ENCODE data around the gene CYP46A1. TPM values are rescaled to one million over a fixed set of nuclear protein-coding genes. Genes with fewer than 3 reads are reported as not detected.

The CYP46A1 gene
- total and polyA plus RNA-seq, 4 donors: 0.14 to 0.92 (median 0.48) TPM

DNA sequence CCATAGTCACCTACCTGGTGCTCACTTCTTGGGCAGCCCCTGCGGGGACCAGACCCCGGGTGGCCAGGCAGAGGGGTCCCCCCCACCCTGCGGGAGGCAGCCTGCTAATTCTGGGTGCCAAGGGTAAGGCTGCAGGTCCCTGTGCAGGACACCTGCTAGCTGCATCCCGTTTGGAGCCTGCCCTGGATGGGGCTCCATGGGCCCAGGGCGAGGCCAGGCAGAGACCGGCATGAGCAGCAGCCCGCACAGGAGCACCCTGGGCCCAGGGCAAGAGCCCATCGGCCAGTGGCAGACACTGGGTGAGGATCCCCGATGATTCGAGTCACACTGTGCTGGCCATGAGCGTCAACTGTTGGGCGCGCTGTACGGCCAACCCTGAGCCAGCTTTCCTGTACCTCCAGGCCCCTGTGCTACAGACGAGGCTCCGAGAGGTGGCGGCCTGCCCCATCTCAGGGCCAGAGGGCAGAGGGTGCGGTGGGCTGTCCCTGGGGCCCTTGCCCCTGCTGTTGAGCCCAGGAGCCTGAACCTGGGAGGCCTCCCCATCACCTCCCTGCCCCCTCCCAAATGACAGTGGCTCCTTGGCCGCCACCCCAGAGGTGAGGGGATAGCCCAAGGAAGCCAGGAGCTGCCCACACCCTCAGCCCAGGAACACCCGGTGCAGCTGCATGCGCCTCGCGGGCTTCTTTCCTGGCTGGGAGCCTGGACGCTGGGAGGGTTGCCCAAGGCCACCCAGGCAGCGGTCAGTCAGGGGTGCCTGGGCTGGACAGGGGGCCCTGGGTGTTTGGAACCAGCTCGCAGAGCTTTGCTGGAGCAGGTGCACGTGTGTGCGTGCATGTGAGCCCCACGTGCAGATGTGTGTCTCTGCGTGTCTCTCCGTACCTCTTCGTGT, 47.7 kb downstream of the CYP46A1 start (continued):
- TF ChIP-seq, protein P1, sequence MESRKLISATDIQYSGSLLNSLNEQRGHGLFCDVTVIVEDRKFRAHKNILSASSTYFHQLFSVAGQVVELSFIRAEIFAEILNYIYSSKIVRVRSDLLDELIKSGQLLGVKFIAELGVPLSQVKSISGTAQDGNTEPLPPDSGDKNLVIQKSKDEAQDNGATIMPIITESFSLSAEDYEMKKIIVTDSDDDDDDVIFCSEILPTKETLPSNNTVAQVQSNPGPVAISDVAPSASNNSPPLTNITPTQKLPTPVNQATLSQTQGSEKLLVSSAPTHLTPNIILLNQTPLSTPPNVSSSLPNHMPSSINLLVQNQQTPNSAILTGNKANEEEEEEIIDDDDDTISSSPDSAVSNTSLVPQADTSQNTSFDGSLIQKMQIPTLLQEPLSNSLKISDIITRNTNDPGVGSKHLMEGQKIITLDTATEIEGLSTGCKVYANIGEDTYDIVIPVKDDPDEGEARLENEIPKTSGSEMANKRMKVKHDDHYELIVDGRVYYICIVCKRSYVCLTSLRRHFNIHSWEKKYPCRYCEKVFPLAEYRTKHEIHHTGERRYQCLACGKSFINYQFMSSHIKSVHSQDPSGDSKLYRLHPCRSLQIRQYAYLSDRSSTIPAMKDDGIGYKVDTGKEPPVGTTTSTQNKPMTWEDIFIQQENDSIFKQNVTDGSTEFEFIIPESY (IDR thresholded peaks at IDR 0.05): no peak
- TF ChIP-seq RXRA (IDR thresholded peaks at IDR 0.05) (no peak), HNF4G (IDR thresholded peaks at IDR 0.05) (no peak), FOXA2 (IDR thresholded peaks at IDR 0.05) (no peak), EGR1 (IDR thresholded peaks at IDR 0.05; ENCODE audit: low read depth in 2 of 2) (no peak)
- TF ChIP-seq, protein P2, sequence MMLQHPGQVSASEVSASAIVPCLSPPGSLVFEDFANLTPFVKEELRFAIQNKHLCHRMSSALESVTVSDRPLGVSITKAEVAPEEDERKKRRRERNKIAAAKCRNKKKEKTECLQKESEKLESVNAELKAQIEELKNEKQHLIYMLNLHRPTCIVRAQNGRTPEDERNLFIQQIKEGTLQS (IDR thresholded peaks at IDR 0.05): no peak

DNA sequence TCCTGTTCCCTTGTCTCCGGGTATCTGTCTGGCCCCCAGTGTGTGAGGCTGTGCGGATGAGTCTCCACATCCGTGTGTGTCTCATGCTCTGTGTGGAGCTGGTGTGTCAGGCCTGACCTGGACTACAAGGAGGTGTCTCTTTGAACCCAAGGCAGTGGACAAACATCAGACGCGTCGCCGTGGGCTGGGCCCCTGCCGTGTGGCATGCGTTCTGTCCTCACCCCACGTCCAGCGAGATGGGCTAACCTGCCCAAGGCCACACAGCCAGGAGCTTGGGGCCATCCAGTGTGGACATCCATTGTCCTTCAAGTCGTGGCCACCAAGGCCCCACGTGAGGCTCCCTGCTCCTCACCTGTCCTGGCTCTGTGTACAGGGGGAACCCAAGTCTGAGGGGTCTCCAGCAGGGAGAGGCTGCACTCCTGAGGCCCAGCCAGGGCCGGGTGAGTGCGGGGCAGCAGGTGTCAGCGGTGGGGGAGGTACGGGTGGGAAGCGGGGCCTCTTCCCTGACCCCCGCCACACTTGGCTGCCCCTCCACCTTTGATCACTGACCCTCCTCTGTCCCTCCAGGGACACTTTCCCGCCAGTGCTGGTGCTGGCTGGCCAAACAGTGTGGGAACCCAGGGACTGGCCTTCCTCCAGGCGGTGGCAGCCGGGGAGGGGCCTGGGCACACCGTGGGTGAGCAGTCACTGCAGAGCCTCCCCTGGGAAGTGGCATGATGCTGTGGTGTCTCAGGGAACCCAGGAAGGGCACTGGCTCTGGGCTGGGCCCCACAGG, 48.5 kb downstream of the CYP46A1 start:
- TF ChIP-seq JUND (IDR thresholded peaks at IDR 0.05): no peak
- no peak for TF ChIP-seq HNF4A (conservative IDR thresholded peaks at IDR 0.05)
- TF ChIP-seq, protein P3, sequence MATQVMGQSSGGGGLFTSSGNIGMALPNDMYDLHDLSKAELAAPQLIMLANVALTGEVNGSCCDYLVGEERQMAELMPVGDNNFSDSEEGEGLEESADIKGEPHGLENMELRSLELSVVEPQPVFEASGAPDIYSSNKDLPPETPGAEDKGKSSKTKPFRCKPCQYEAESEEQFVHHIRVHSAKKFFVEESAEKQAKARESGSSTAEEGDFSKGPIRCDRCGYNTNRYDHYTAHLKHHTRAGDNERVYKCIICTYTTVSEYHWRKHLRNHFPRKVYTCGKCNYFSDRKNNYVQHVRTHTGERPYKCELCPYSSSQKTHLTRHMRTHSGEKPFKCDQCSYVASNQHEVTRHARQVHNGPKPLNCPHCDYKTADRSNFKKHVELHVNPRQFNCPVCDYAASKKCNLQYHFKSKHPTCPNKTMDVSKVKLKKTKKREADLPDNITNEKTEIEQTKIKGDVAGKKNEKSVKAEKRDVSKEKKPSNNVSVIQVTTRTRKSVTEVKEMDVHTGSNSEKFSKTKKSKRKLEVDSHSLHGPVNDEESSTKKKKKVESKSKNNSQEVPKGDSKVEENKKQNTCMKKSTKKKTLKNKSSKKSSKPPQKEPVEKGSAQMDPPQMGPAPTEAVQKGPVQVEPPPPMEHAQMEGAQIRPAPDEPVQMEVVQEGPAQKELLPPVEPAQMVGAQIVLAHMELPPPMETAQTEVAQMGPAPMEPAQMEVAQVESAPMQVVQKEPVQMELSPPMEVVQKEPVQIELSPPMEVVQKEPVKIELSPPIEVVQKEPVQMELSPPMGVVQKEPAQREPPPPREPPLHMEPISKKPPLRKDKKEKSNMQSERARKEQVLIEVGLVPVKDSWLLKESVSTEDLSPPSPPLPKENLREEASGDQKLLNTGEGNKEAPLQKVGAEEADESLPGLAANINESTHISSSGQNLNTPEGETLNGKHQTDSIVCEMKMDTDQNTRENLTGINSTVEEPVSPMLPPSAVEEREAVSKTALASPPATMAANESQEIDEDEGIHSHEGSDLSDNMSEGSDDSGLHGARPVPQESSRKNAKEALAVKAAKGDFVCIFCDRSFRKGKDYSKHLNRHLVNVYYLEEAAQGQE (IDR thresholded peaks at IDR 0.05): no peak
- TF ChIP-seq TAF1 (conservative IDR thresholded peaks at IDR 0.05): no peak
- TF ChIP-seq, protein P2 (IDR thresholded peaks at IDR 0.05): no peak
- TF ChIP-seq HNF4G (IDR thresholded peaks at IDR 0.05): no peak
- no peak for TF ChIP-seq RXRA (IDR thresholded peaks at IDR 0.05)
- TF ChIP-seq FOXA1 (IDR thresholded peaks at IDR 0.05): no peak
- TF ChIP-seq, protein P1 (IDR thresholded peaks at IDR 0.05): no peak
- TF ChIP-seq RAD21 (IDR thresholded peaks at IDR 0.05): no peak
- TF ChIP-seq EGR1 (IDR thresholded peaks at IDR 0.05; ENCODE audit: low read depth in 2 of 2): no peak
- TF ChIP-seq SP1 (IDR thresholded peaks at IDR 0.05): no peak
- no peak for TF ChIP-seq FOXA2 (IDR thresholded peaks at IDR 0.05)
- no peak for TF ChIP-seq GABPA (IDR thresholded peaks at IDR 0.05 in 1 of 2, conservative IDR thresholded peaks at IDR 0.05 in 1 of 2)
- Histone ChIP-seq H3K4me1 (ENCODE audit: control insufficient read depth in 4 of 4, insufficient read depth in 4 of 4, low read length in 3 of 4) (peaks cover 3 to 48% (median 8%) of the 10 kb centered on the region in 4 donors), H3K36me3 (ENCODE audit: control insufficient read depth in 4 of 4, insufficient read depth in 3 of 4, low read depth in 1 of 4, low read length in 3 of 4) (no peaks in the 10 kb centered on the region), H3K9ac (ENCODE audit: low read depth in 1 of 2, low read length in 2 of 2) (no peak overlapping the region), H3K4me3 (ENCODE audit: low read depth in 1 of 3, low read length in 3 of 3) (no peak overlapping the region), H3K9me3 (ENCODE audit: control insufficient read depth in 4 of 4, low read length in 3 of 4) (no peaks in the 10 kb centered on the region), H3K27me3 (ENCODE audit: control insufficient read depth in 4 of 4, insufficient read depth in 4 of 4, low read length in 3 of 4) (no peaks in the 10 kb centered on the region), H3K27ac (ENCODE audit: low read depth in 1 of 2, low read length in 2 of 2) (no peak overlapping the region)
- WGBS: 75% methylated on average over 23 of the region's 23 CpGs
- peak; percentile 34 for DNase-seq (ENCODE audit: low spot score)

Data from liver (tissue), 9 donors.